ENCODE data around the gene QRFP. TPM values are rescaled to one million over a fixed set of nuclear protein-coding genes. Genes with fewer than 3 reads are reported as not detected.

QRFP gene
- total RNA-seq, 1 experiment from 2014 or later, result not detected

DNA sequence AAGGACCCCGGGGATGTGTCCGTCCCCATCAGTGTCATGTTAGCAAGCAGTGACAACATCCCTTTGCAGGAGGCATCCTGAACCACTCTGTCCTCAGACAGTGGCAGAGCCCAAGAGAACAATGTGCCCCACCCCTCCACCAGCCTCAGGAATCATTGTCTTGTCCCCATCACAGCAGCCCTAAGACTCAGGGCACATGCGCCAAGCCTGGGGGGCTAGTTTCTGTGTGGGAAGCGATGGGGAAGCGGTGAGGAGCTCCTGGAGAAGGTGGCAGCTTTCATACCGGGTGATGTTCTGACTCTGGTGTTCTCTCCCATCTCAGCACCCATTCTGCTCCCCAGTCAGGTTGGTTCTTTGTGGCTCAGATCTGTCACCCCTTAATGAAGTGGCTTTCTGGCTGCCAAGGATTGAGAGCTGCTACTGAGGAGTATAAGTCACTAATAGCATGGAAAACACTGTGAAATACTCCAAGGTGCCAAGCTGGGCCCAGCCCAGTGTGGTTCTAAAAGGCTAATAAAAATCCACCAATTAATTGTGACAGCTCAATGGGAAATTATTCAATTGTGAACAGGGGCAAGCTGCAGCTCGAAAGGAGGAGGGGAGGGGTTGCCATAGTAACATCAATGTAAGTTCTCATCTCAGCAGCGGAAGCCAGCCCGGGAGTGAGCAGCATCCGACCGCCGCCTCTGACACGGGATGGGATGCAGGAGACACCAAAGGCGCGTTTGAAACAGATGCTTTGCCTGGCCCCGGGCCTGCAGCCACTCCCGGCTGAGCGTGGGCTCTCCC, 4.7 kb downstream of the QRFP start:
- POLR2A ChIA-PET (ENCODE audit: unreplicated experiment), result interaction anchor here (0.6 kb wide), 1 partner anchor 554 kb away, joined by 3 read pairs; no protein-coding TSS in a partner anchor
- Histone ChIP-seq H3K4me2 (ENCODE audit: low read length) (no peak overlapping the region), H3K27me3 (ENCODE audit: low read length) (no peaks in the 10 kb centered on the region), H4K20me1 (ENCODE audit: low read length) (no peaks in the 10 kb centered on the region), H3K36me3 (ENCODE audit: low read depth, low read length) (no peaks in the 10 kb centered on the region), H3K4me1 (ENCODE audit: insufficient read depth, low read length) (no peaks in the 10 kb centered on the region), H3K79me2 (ENCODE audit: low read length) (no peaks in the 10 kb centered on the region), H3K4me3 (ENCODE audit: low read length) (no peak overlapping the region), H3K9me2 (replicated peaks; ENCODE audit: low read length) (no peaks in the 10 kb centered on the region), H3F3A (ENCODE audit: low read length, unreplicated experiment) (no peaks in the 10 kb centered on the region), H3K9ac (ENCODE audit: low read length) (no peak overlapping the region), H3K9me3 (ENCODE audit: low read length) (no peaks in the 10 kb centered on the region), H2AFZ (ENCODE audit: low read length) (no peak overlapping the region), H3K27ac (ENCODE audit: low read length) (no peak overlapping the region)
- TF ChIP-seq, protein P1, sequence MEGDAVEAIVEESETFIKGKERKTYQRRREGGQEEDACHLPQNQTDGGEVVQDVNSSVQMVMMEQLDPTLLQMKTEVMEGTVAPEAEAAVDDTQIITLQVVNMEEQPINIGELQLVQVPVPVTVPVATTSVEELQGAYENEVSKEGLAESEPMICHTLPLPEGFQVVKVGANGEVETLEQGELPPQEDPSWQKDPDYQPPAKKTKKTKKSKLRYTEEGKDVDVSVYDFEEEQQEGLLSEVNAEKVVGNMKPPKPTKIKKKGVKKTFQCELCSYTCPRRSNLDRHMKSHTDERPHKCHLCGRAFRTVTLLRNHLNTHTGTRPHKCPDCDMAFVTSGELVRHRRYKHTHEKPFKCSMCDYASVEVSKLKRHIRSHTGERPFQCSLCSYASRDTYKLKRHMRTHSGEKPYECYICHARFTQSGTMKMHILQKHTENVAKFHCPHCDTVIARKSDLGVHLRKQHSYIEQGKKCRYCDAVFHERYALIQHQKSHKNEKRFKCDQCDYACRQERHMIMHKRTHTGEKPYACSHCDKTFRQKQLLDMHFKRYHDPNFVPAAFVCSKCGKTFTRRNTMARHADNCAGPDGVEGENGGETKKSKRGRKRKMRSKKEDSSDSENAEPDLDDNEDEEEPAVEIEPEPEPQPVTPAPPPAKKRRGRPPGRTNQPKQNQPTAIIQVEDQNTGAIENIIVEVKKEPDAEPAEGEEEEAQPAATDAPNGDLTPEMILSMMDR (conservative IDR thresholded peaks at IDR 0.05; ENCODE audit: low read depth, low read length), result no peak
- TF ChIP-seq EZH2 (IDR thresholded peaks at IDR 0.05; ENCODE audit: low read length, unreplicated experiment) (no peak), EZH2phosphoT487 (IDR thresholded peaks at IDR 0.05; ENCODE audit: borderline replicate concordance, low read length) (no peak)
- BruUV-seq (replicated peaks), result no TSS peak
- CTCF ChIA-PET, result no interaction called here
- intact Hi-C loops (cut with micrococcal nuclease), result no loop called here
- no peak for ATAC-seq
- no peak for DNase-seq

- no peaks in the 10 kb centered on the region for H3K79me2 ChIP-seq (ENCODE audit: low read length)
- no peaks in the 10 kb centered on the region for H3K9me3 ChIP-seq (ENCODE audit: low read length)
- no peak overlapping the region for H3K4me2 ChIP-seq (ENCODE audit: low read length)
- H3F3A ChIP-seq (ENCODE audit: low read length, unreplicated experiment), result no peaks in the 10 kb centered on the region
- ATAC-seq (no peak), DNase-seq (no peak)
- no peaks in the 10 kb centered on the region for H3K9me2 ChIP-seq (replicated peaks; ENCODE audit: low read length)
- POLR2A ChIA-PET (ENCODE audit: unreplicated experiment), result interaction anchor here (0.6 kb wide), 1 partner anchor 555 kb away, joined by 3 read pairs; no protein-coding TSS in a partner anchor
- no peaks in the 10 kb centered on the region for H4K20me1 ChIP-seq (ENCODE audit: low read length)
- no peaks in the 10 kb centered on the region for H3K36me3 ChIP-seq (ENCODE audit: low read depth, low read length)
- no TSS peak for BruUV-seq (replicated peaks)
- H3K4me1 ChIP-seq (ENCODE audit: insufficient read depth, low read length), result no peaks in the 10 kb centered on the region
- intact Hi-C loops (cut with micrococcal nuclease), result no loop called here
- H2AFZ ChIP-seq (ENCODE audit: low read length), result no peak overlapping the region
- CTCF ChIA-PET, result no interaction called here
- H3K27me3 ChIP-seq (ENCODE audit: low read length), result no peaks in the 10 kb centered on the region
- H3K9ac ChIP-seq (ENCODE audit: low read length), result no peak overlapping the region
- no peak overlapping the region for H3K27ac ChIP-seq (ENCODE audit: low read length)
- TF ChIP-seq EZH2phosphoT487 (IDR thresholded peaks at IDR 0.05; ENCODE audit: borderline replicate concordance, low read length), result no peak
- TF ChIP-seq, protein P1 (conservative IDR thresholded peaks at IDR 0.05; ENCODE audit: low read depth, low read length), result no peak
- TF ChIP-seq EZH2 (IDR thresholded peaks at IDR 0.05; ENCODE audit: low read length, unreplicated experiment), result no peak
- H3K4me3 ChIP-seq (ENCODE audit: low read length), result no peak overlapping the region
Observed at GRCh38 chr9:130890870-130891687, 5.5 kb downstream of the QRFP start.
